GM18519 (cell line): ENCODE data around the gene NUCKS1.

ENCODE experiments used
- ATAC-seq: cut with Tn5 transposase; IDR thresholded peaks from one replicate; pipeline ENCODE4 v1.9.1; 2021; ENCODE audit warnings: mild to moderate bottlenecking, moderate library complexity; ENCODE audit not compliant: unreplicated experiment, low FRiP score

The NUCKS1 gene

DNA sequence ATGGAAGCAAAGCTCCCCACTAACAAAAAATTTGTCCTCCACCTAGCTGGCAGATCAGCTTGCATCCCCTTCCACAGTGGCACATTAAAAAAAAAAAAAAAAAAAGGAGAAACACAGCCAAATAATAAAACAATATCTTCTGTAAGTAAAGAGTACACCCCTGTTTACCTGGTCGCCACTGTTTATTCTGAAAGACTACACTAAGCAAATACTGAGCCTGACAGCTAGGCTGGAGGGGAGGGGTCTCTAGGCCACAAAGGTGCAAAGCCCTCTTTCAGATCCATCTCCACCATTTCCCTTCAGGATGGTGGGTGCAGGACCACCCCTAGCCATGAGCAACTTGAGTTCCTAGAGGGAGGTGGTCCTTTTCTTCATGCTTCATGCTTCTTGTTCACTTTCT, 46.9 kb downstream of the NUCKS1 start:
- no peak for ATAC-seq

DNA sequence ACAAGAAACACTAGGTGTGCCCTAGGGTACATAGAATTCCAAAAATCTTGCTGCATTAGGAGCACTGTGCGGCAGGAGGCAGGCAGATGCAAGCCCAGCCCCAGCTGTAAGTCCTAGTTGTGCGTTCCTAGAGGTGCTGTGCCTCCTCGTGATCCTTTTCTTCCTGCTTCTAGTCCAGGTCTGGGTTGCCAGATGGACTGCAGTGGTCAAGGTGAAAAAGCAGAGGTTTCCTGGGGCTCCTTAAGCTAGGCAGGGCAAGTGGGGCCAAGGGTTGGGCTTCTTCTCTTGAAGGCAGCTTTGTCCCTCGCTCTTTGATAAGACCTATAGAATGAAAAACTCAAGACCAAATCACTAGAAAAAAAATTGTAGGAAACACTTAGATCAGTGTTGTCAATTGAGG, 48.1 kb downstream of the NUCKS1 start:
- ATAC-seq = no peak

DNA sequence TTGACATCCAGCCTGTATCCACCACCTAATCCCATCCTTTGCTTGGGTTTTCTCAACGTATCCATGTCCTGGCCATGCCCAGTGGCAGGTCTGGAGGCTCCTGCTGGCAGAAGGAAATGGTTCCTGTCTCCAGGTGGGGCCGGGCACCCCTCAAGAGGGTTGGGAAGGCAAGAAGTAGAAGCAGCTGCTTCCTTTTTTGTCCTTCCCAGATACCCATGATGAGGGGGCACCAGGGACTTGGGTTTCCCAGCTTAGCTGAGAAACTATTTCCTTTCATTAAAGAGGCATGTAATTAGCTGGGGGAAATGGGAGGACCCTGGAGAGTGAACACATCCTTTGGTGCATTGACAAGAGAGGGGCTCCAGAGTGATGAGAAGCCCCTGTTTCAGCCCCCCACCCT, 48.6 kb downstream of the NUCKS1 start:
- ATAC-seq = no peak

DNA sequence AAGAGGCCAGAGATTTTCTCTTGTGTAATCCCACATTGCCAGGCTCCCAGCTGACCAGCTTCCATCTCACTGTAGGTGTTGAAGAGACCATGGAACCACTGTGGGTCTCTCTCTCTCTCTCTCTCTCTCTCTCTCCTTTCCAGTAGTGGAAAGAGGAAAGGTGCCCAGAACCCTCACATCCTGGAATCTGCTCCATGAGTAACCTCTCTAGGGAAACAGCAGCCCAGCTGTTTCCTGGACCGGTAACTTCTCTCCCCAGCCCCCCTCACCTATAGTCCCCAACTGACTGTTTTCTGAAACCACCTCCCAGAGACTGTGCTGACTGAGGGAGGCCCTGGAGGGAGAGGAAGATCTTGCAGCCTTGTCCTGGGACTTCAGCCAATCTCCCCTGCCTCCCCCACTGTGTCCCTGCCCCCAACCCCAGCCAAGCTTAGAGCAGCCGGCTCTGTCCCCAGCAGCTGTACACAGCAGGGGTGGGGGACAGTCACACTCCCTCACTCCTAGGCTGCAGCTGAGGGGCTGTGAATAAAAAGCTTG, 49.0 kb downstream of the NUCKS1 start:
- ATAC-seq = no peak

DNA sequence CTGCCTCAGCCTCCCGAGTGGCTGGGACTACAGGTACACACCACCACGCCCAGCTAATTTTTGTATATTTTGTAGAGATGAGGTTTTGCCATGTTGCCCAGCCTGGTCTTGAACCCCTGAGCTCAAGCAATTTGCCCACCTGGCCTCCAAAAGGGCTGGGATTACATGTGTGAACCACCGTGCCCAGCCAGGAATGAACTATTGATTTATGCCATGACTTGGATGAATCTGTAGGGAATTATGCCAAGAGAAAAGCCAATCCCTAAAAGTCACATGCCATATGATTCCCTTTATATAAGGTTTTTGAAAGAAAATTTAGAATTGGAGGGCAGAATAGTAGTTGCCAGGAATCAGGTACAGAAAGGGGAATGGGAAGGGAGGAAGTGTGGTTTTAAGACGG, 50.6 kb downstream of the NUCKS1 start:
- ATAC-seq = no peak

DNA sequence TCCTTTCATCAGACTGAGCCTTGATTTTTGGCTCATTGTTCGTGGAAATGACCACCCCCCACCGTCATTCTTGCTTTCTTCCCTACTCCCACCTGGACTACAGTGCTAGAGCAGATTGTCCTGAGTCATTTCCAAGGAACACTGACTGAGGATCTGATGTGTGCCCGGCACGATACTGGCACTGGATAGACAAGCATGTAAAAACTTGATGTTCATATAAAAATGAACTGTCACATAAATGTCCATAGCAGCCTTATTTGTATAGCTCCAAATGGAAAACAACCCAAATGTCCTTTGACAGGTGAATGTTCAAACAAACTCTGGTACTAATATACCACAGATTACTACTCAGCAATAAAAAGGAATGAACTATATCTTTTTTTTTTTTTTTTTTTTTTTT, 51.1 kb downstream of the NUCKS1 start:
- ATAC-seq = no peak

DNA sequence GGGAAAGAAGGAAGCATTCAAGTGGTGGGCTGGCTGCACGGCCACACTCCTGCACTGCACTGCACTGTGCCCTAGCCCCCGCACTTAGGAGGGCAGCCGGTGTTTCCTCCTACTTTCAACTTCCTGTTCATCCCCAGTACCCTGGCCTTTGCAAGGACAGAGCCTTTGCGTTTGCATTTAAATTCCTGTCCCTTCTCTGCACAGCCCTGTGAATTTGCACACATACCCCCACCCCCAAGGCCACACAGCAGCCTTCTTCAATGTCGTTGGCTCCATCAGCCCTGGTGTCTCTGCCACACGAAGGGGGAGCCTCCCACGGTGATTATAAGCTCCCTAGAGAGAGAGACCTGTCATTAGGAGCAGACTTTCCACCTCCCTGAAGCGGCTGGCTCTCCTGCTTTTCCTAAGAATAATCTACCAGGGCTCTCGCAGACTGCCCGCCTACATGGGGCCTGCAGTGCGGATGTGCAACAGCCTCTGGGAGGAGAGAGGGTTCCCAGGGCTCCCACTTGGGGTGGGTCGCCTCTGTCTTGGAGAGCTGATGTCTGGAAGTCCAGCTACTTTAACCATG, 56.5 kb downstream of the NUCKS1 start:
- no peak for ATAC-seq

DNA sequence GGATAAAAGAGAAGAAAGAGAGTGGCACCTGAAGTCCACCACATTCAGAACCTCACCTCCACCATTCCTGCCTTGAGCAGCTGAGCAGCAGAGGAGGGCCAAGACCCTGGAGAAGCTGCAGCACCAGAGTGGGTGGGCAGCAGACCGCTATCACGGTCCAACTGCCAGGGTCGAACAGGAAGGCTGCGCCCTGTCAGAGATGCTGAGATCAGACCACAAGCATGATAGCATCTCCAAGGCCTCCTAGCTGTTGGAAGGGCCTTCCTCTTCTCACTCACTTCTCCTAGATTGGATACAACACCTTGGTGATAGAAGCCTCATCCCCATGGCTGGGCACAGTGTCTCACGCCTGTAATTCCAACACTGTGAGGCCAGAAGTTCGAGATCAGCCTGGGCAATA, 57.6 kb downstream of the NUCKS1 start:
- no peak for ATAC-seq

DNA sequence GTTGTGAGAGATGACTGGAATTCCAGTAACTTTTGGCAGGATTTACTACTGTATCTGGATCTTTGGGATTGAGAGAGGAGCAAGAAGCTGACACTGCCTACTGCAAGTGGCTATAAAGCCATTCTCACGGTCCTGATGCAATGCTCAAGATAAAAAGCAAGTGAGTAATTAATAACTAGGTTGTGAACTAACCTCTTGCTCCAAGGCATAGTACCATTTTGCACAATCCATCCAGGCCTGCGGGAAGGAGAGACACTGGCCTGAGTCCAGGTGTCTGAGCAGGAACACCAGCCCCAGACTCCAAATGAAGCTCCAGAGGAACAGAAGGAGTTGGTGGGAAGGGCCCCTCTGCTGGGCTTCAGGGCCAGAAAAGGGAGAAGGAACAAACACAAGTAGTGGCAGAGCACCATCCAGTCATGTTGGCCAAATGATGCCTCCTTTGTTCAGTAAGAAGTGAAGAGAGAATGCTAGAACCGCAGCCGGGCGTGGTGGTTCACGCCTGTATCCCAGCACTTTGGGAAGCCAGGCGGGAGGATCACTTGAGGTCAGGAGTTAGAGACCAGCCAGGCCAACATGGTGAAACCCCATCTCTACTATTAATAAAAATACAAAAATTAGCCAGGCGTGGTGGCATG, 59.7 kb downstream of the NUCKS1 start:
- ATAC-seq = no peak

DNA sequence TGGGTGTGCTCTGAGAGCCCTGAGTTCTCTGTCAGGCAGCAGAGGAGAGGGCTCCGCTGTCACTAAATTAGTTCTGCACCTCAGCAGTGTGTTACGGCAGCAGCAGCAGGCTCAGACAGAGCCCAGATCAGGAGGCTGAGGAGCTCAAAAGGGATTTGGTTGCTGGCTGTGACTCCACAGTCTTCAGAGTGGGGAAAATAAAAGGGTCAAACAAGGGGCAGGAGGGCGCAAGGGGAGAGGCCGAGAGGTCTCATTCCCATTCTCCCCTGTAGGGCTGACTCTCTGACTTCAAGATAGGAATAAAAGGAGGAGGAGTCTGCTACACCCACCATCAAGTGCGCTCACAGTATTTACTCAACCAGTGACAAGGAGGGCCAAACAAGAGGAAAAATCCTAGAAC, 60.5 kb downstream of the NUCKS1 start:
- no peak for ATAC-seq

DNA sequence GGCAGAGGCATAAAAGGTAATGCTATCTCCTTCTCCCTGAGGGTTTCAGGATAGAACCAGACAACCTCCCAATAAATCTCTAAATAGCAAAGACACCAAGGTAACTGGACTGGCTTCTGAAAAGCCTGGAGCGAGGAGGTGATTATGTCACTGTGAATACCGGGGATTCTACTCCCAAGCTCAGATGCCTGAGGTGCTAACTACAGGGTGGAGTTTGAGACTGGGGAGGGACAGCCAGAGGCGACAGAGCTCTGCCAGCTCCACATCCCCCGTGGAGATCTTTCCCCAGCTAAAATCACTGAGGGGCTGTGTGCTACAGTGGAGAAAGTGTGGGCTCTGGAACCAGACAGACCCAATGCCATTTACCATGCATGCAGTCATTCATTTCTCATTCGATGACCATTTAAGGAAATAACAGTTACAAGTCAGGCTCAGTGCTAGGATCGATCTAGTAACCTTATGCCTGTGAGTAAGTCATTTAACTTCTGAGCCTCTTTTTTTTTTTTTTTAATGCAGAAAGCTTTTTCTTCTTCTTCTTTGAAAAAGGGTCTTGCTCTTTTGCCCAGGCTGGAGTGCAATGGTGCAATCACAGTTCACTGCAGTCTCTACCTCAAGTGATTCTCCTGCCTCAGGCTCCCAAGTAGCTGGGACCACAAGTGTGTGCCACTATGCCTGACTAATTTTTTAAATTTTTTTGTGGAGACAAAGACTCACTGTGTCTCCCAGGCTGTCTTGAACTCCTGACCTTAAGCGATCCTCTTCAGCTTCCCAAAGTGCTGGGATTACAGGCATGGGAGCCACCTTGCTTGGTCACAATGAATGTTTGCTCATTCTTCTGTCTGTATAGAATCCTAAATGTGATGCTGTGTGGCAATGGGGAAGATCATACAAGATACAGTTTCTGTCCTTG, 61.6 kb downstream of the NUCKS1 start:
- ATAC-seq = no peak

DNA sequence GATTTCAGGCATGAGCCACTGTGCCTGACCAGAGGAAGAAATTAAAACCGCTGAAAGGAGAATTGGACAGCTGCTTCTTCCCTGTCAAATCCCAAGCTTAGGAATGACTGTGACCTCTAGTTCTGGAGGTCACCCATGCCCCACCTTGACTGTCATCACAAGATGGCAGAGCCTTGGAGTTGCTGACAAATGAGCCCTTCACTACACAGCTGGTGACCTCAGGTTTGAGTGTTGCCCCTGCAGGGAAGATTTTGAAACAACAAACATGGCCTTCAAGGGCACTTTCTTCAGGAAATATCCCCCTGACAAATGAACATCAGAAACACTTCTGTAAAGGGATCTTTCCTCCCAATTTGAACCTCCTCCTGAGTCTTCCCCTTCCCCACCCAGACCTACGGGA, 62.7 kb downstream of the NUCKS1 start:
- ATAC-seq = no peak

DNA sequence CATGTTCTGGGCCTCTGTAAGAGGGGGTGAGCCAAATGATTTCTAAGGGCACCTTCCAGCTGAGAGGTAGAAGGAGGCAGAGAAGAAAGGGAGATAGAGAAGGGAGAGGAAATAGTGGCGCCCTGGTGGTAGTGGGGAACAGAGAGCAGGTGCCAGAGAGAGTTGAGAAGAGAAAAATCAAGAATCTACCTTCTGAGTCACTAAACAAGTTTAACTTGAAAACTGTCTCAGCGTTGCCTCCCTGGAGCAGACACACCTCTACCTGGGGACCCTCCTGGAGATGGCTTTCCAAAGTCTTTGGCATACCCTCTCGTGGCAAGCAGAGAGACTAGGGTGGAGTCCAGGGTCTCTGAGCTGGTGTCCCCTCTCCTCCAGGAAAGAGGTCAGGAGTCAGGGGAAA, 68.6 kb downstream of the NUCKS1 start:
- no peak for ATAC-seq

DNA sequence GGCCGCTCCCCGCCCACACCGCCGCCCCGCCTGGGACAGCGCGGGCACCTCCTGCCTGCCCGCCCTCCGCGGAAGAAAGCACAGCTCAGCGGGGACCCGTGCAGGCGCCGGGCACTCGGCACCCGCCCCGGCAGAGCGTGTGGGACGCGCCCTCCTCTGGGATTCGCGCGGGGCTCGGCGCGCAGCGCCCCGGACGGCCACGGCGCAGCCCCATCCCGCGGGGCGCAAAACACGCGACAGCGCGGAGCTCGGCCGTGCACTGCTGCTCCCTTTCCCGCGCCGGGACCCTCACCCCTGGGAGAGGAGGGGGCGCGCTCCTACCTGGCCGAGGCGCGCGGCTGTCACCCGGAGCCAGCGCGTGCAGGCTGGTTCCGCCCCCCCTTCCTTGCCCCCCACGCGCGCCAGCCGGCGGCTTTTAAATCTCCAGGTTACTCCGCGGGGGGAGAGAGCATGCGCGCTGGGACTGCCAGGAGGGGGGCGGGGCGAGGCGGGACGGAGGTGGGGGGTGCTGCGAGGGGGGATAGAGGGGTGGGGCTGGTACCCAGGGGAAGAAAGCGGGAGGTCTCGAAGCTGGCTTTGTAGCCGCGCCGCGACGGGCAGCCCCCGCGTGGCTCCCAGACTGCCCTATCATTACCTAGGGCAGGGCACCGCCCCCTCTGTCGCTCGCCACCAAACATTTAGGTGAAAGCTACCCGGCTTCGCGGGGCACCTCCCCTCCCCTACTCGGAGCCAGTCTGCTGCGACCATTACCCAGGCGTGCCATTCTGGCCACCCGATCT, 69.7 kb downstream of the NUCKS1 start, which contains the start of gene SLC45A3:
Gene SLC45A3, minus strand, starts transcription at position 437 of the 779 bp plus-strand sequence. CDS start 15,853 bp downstream, outside the sequence.
- ATAC-seq = no peak

DNA sequence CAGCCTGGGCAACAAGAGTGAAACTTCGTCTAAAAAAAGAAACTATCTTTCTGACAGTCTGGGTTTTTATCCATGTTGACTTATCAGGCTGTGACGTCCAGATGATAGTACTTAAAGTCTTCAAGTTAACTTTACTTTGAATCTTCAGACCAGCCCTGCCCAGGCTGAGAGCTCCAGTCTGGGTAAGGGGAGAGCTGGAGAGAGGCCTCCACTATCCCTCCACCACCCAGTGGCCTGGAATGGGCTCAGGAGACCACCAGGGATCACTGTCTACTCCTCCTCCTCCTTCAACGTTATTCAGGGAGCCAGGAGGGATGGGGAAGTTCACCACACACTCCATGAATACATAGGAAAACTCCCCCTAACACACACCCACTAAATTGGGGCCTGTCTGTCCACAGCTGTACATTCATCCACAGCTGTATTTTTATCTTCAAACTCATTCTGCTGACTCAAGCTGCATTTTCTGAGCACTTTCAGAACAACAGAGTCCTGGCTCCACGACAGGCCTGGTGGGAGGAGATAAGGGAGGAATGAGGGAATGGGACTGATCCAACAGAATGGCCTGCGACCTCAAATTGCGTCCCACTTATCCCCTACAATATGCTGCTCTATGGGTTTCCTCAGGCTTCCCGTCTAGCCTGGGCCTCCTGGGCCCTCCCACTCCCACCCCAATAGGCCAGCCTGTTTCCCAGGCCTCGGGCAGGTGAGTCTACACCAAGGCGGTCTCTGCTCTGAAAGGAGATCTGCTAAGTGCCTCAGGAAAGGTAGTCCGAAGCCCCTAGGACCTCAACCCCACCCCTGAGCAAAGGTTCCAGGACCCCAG, 71.5 kb downstream of the NUCKS1 start:
- no peak for ATAC-seq

DNA sequence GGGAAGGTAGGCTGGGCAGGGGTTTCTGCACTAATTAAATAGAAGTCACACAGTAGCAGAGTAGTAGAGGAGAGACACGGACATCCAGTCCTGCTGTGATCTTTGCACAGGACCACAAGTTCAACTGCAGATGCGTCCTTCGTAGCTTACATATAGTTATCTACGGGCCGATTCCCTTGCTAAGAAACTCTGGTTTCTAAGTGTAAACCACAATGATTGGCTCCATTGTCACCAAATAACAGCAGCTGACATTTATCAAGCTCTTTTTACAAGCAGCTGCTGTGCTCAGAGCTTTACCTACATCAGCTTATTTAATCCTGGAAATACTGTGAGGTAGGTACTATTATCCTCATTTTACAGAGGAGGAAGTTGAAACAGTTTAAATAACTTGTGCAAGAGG, 72.8 kb downstream of the NUCKS1 start:
- ATAC-seq = no peak

DNA sequence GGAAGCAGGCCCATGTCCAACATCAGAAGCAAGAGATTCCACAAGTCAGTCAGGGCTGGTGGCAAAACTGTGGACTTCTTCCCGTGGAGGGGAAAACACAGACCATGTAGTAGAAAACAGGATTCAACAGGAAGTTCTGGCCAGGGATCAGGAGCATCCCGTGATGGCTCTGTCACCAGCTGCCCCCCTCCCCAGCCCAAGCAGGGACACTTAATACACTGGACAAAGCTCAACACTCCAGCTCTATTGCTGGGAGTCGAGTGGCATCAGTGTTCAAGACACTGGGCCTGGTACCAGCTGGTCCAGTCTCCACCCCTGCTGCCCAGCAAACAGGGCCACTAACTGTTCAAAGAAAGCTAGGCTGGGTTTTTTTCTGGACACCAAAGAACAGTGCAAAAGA, 73.4 kb downstream of the NUCKS1 start:
- ATAC-seq = no peak

DNA sequence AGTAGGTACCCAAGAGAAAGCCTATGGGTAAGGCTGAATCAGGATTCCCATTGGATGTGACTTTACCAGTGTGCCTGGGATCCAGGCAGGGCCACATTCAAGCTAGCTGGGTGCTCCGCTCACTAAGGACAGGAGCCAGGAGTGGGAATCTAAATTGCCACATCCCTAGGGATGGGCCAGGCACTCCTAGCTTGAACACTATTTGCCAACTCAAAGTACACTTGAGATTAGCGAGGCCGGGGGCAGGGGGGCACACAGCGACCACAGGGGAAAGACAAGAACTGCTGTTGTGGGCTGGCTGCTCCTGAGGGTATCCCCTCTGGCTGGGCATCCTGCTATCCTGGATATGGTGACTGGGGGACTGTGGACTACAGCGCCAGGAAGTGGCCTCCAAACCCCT, 74.0 kb downstream of the NUCKS1 start:
- ATAC-seq = no peak

DNA sequence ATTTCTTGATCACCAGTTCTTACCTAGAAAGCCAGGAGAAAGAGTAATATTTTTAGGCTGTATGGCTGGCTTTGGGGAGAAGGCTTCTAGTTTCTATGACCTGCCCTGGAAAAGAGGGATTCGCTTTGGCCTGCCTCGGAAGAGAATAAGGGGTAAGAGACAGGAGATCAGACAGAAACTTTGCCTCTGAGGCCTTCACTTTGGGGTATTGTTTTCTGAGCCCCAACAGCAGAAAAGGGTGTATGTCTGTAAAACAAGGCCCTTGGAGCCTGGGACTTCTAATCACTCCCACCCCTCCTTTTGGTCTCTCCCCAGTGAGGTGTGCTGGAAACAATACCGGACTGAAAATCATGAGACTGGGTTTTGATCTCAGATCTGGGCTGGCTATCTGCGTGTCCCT, 74.7 kb downstream of the NUCKS1 start:
- ATAC-seq = no peak

DNA sequence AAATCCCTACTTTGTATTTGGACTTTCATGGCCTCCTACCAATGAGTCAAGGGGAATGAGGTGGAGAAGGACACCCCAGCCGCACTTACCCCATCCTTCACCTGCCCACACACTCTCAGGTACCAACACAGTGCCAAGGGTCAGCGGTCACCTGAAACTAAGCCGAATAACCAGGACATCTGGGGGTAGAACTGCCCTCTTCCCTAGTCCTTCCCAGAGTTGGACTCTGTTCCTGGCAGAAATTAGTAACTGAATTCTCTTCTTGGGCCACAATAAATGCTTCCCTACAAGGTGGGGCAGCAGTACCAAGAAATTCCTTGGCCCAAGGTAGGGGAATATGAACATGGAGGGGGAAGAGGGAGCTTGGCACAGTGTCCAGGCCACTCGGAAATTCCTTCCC, 77.0 kb downstream of the NUCKS1 start:
- no peak for ATAC-seq
